Uterus (tissue), 4 donors: ENCODE measurements around the gene SNTN. TPM values are rescaled to one million over a fixed set of nuclear protein-coding genes. Genes with fewer than 3 reads are reported as not detected.

Experiments
- DNase-seq, 2 donors: peaks; one replicate each; pipeline ENCODE4 v3.0.0-alpha.2; 2019 to 2020
- H3K27ac ChIP-seq, 2 donors: fragments of 200-600 bp; sonication (generic); 1 replicate in 1 of 2; 2 replicates in 1 of 2; pipeline ENCODE4 v1.5.1; 2016 to 2018
- H3K27me3 ChIP-seq, 2 donors: fragments of 200-600 bp; sonication (generic); one replicate each; pipeline ENCODE4 v1.5.1; 2018 to 2019; ENCODE audit warnings: control low read depth in 1 of 2
- H3K36me3 ChIP-seq, 2 donors: fragments of 200-600 bp; sonication (generic); one replicate each; pipeline ENCODE4 v1.5.1; 2019; ENCODE audit warnings: control low read depth in 1 of 2
- H3K4me1 ChIP-seq, 2 donors: fragments of 200-600 bp; sonication (generic); one replicate each; pipeline ENCODE4 v1.5.1; 2018 to 2019; ENCODE audit warnings: control low read depth in 1 of 2
- H3K4me3 ChIP-seq, 2 donors: fragments of 200-600 bp; sonication (generic); 1 replicate in 1 of 2; 2 replicates in 1 of 2; pipeline ENCODE4 v1.5.1; 2018 to 2019; ENCODE audit warnings: mild to moderate bottlenecking in 1 of 2
- H3K9me3 ChIP-seq, 2 donors: fragments of 200-600 bp; sonication (generic); one replicate each; pipeline ENCODE4 v1.5.1; 2019; ENCODE audit warnings: control low read depth in 1 of 2
- POLR2A ChIP-seq, 2 donors: fragments of 450-650 bp; IDR thresholded peaks; one replicate each; pipeline ENCODE4 v1.6.1; 2016; ENCODE audit warnings: antibody characterized with exemption in 2 of 2, mild to moderate bottlenecking in 1 of 2, moderate library complexity in 1 of 2
- intact Hi-C: fragments of 100-400 bp; cut with DNase I; formaldehyde crosslinking; loops from one replicate; pipeline ENCODE4 v1.15.1; 2023; ENCODE audit warnings: low total_unique reads
- total RNA-seq, 4 donors: library from RNA; depleted of rRNA in 3 of 4; stranded (reverse); fragments of >200 nt in 3 of 4; gene quantifications; one replicate each; pipeline versions ENCODE4 v1.1.0 to v1.2.4, GENCODE V29; 2014 to 2023
- TF ChIP-seq, protein P1 (sequence below), 4 experiments: fragments of 200-600 bp in 2 of 4; fragments of 450-650 bp in 2 of 4; sonication (generic) in 2 of 4; IDR thresholded peaks; one replicate each; pipeline ENCODE4 v1.5.1; 2016 to 2019; ENCODE audit warnings: antibody characterized with exemption in 4 of 4, mild to moderate bottlenecking in 2 of 4, moderate library complexity in 1 of 4
- donor health status: DM: yes; HTN: yes; CAD: no.

Gene SNTN
- total RNA-seq = 1 to 10 TPM in 1 of 4 donors, under 1 TPM in 1, not detected in 2; 0.30 to 5.4 TPM

DNA sequence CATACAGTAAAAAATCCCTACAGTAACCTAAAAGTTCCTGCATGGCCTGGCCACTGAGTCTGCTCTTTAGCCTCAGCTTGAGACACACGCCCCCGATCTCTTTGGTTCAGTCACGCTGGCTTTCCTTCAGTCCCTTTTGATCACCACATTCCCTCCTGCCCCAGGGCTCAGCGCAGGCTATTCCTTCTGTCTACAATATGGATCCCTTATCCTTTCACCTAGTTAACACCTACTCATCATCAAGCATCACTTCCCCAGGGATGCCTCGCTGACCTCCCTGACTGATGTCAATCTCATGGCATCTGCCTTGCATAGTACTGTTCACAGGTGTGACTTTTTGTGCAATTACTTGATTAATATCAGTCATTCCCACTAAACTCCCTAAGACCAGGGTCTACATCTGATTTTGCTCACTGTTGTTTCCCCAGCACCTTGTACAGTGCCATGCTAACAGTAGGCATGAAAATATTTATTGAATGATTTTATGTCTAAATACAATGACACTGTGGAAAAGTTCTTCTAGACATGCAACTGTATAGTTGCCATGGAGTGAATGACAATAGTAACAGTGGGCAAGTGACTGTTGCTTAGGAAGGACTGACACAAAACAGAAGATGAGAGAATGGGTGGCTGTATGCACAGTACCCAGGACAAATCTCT is at the start of gene SNTN:
Gene SNTN (plus strand): TSS at position 610 of the 660 bp plus-strand sequence. CDS start 13 bp downstream, at position 623.
- DNase-seq = no peak
- H3K36me3 ChIP-seq = no peaks in the 10 kb centered on the region
- H3K27ac ChIP-seq = no peak within 1 kb of the TSS
- H3K9me3 ChIP-seq = no peaks in the 10 kb centered on the region
- H3K4me1 ChIP-seq = no peaks in the 10 kb centered on the region
- intact Hi-C loops = no loop called here
- H3K4me3 ChIP-seq = no peak within 1 kb of the TSS
- no peak for TF ChIP-seq POLR2A (IDR thresholded peaks at IDR 0.05)
- TF ChIP-seq, protein P1, sequence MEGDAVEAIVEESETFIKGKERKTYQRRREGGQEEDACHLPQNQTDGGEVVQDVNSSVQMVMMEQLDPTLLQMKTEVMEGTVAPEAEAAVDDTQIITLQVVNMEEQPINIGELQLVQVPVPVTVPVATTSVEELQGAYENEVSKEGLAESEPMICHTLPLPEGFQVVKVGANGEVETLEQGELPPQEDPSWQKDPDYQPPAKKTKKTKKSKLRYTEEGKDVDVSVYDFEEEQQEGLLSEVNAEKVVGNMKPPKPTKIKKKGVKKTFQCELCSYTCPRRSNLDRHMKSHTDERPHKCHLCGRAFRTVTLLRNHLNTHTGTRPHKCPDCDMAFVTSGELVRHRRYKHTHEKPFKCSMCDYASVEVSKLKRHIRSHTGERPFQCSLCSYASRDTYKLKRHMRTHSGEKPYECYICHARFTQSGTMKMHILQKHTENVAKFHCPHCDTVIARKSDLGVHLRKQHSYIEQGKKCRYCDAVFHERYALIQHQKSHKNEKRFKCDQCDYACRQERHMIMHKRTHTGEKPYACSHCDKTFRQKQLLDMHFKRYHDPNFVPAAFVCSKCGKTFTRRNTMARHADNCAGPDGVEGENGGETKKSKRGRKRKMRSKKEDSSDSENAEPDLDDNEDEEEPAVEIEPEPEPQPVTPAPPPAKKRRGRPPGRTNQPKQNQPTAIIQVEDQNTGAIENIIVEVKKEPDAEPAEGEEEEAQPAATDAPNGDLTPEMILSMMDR (IDR thresholded peaks at IDR 0.05) = no peak
- H3K27me3 ChIP-seq = no peaks in the 10 kb centered on the region

DNA sequence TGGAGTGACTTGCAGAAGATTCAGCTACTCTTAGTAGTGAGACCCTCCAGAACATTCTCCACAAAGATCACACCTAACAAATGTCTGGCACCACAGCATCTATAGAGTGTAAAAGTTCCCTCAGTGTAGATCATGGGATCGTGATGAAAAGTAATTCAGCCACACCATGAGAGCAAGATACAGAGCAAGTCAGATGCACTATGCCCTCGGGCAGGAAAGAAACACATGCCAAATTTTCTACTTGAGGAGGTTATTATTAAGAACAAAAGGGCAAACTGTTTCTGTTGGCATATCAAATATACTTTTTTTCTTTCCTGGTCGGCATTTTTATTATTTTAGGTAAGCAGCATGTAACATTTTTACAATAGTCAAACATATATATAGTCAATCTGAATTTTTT is 44.8 kb upstream of the SNTN start:
- DNase-seq = no peak
- no peak overlapping the region for H3K27ac ChIP-seq
- H3K4me3 ChIP-seq = no peak overlapping the region
- H3K36me3 ChIP-seq = no peaks in the 10 kb centered on the region
- TF ChIP-seq, protein P1 (IDR thresholded peaks at IDR 0.05) = no peak
- TF ChIP-seq POLR2A (IDR thresholded peaks at IDR 0.05) = no peak
- no peaks in the 10 kb centered on the region for H3K9me3 ChIP-seq
- no peaks in the 10 kb centered on the region for H3K27me3 ChIP-seq
- no peaks in the 10 kb centered on the region for H3K4me1 ChIP-seq
- intact Hi-C loops = no loop called here

DNA sequence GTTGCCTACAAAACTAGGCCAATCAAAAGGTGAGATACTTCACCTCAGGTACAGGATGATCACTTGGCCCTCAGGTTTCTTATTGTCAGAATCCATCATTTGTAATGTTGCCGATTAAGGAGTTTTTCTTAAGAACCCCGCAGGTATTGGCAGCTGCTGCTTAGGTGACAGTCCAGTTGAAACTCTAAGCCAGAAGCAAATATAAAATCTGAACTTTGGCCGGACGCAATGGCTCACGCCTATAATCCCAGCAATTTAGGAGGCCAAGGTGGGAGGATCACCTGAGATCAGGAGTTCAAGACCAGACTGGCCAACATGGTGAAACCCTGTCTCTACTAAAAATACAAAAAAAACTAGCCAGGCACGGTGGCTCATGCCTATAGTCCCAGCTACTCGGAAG is 43.1 kb upstream of the SNTN start:
- H3K4me1 ChIP-seq = no peaks in the 10 kb centered on the region
- no peaks in the 10 kb centered on the region for H3K36me3 ChIP-seq
- H3K27ac ChIP-seq = no peak overlapping the region
- DNase-seq = no peak
- intact Hi-C loops = no loop called here
- no peak for TF ChIP-seq POLR2A (IDR thresholded peaks at IDR 0.05)
- TF ChIP-seq, protein P1 (IDR thresholded peaks at IDR 0.05) = no peak
- H3K9me3 ChIP-seq = no peaks in the 10 kb centered on the region
- H3K4me3 ChIP-seq = no peak overlapping the region
- H3K27me3 ChIP-seq = no peaks in the 10 kb centered on the region

DNA sequence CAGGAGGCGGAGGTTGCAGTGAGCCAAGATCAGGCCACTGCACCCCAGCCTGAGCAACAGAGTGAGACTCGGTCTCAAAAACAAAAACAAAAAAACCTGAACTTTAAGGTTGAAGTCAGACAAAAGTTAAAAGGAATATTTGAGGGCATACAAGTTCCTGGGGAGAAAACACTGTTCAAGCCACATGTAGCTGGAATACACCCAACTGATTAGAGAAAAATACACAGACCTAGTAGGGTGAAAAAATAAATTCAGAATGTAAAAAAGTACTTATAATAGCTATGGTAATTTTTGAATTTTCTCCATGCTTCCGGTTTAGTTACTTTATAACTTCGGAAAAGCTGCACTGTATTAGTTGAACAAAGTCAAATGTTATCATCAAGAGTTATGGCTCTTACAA is 42.6 kb upstream of the SNTN start:
- H3K36me3 ChIP-seq = no peaks in the 10 kb centered on the region
- DNase-seq = no peak
- no peak overlapping the region for H3K27ac ChIP-seq
- H3K27me3 ChIP-seq = no peaks in the 10 kb centered on the region
- TF ChIP-seq, protein P1 (IDR thresholded peaks at IDR 0.05) = no peak
- TF ChIP-seq POLR2A (IDR thresholded peaks at IDR 0.05) = no peak
- H3K4me1 ChIP-seq = no peaks in the 10 kb centered on the region
- H3K4me3 ChIP-seq = no peak overlapping the region
- H3K9me3 ChIP-seq = no peaks in the 10 kb centered on the region
- intact Hi-C loops = no loop called here

DNA sequence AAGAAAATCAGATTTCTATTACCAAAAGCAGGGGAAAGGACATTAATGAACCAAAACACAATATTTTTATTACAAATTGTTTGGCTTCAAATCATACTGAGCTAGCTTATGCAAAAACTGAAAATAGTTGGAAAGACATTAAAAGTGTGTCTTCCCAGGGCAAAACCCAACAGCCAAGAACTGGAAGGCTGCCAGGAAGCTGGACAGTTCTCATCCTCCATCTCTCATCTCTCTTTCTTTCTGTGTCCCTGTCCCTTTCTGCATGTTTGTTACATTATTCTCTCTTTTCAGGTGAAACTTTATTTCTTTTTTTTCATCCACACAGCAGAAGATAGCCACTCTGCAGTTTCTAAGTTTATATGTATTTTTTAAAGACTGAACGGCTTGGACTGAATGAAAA is 41.1 kb upstream of the SNTN start:
- intact Hi-C loops = no loop called here
- DNase-seq = no peak
- no peak for TF ChIP-seq POLR2A (IDR thresholded peaks at IDR 0.05)
- TF ChIP-seq, protein P1 (IDR thresholded peaks at IDR 0.05) = no peak

More for the DNA sequence above, 41.1 kb upstream of the SNTN start:
- H3K4me3 ChIP-seq = no peak overlapping the region
- no peaks in the 10 kb centered on the region for H3K27me3 ChIP-seq
- no peaks in the 10 kb centered on the region for H3K4me1 ChIP-seq
- no peaks in the 10 kb centered on the region for H3K36me3 ChIP-seq
- H3K27ac ChIP-seq = no peak overlapping the region
- H3K9me3 ChIP-seq = no peaks in the 10 kb centered on the region
